Lung (tissue), 12 donors: ENCODE data around the gene PPY. TPM values are rescaled to one million over a fixed set of nuclear protein-coding genes. Genes with fewer than 3 reads are reported as not detected.

Source experiments
- ATAC-seq: fragments of 200-7000 bp; cut with Tn5 transposase; one replicate; pipeline ENCODE4 v1.9.1; 2020; ENCODE audit warnings: moderate number of reproducible peaks; ENCODE audit not compliant: insufficient read depth, low FRiP score
- DNase-seq, 3 donors: peaks; one replicate each; pipeline ENCODE4 v3.0.0-alpha.2; 2013 to 2017
- H3K27ac ChIP-seq, 2 donors: one replicate each; pipeline ENCODE4 v1.5.1; 2013; ENCODE audit warnings: mild to moderate bottlenecking in 2 of 2, moderate library complexity in 2 of 2, control low read depth in 1 of 2, inconsistent platforms in 1 of 2, low read depth in 1 of 2, low read length in 1 of 2
- H3K27me3 ChIP-seq, 3 donors: one replicate each; pipeline ENCODE4 v1.5.1; 2013; ENCODE audit warnings: low read length in 2 of 3; ENCODE audit not compliant: control insufficient read depth in 3 of 3, insufficient read depth in 3 of 3
- H3K36me3 ChIP-seq, 4 donors: one replicate each; pipeline ENCODE4 v1.5.1; 2013; ENCODE audit warnings: low read length in 4 of 4, mild to moderate bottlenecking in 1 of 4, moderate library complexity in 1 of 4; ENCODE audit not compliant: control insufficient read depth in 4 of 4, insufficient read depth in 4 of 4
- H3K4me1 ChIP-seq, 5 donors: one replicate each; pipeline ENCODE4 v1.5.1; 2013; ENCODE audit warnings: low read length in 5 of 5, mild to moderate bottlenecking in 2 of 5, moderate library complexity in 1 of 5; ENCODE audit not compliant: control insufficient read depth in 5 of 5, insufficient read depth in 5 of 5
- H3K4me3 ChIP-seq: one replicate; pipeline ENCODE4 v1.5.1; 2013; ENCODE audit warnings: mild to moderate bottlenecking, control low read depth, moderate library complexity
- H3K9ac ChIP-seq, 2 donors: one replicate each; pipeline ENCODE4 v1.5.1; 2013; ENCODE audit warnings: low read length in 2 of 2, control low read depth in 1 of 2; ENCODE audit not compliant: insufficient read depth in 1 of 2
- H3K9me3 ChIP-seq, 4 donors: one replicate each; pipeline ENCODE4 v1.5.1; 2013; ENCODE audit warnings: low read length in 3 of 4, mild to moderate bottlenecking in 1 of 4, moderate library complexity in 1 of 4; ENCODE audit not compliant: control insufficient read depth in 4 of 4, insufficient read depth in 3 of 4
- WGBS, 2 donors: extraction: QIAGEN DNeasy Blood & Tissue Kit; methylation state at CpG; one replicate each; pipeline ENCODE4 v1.1.7; 2013; 5-methylcytosine and 5-hydroxymethylcytosine counted together
- polyA plus RNA-seq, 2 donors: library from polyadenylated mRNA; stranded (reverse); fragments of 200-250 nt; gene quantifications; one replicate each; pipeline ENCODE4 v1.2.1, GENCODE V29; 2013
- total RNA-seq, 2 donors: library from RNA; depleted of rRNA in 1 of 2; stranded (reverse); fragments of >200 nt in 1 of 2; gene quantifications; one replicate each; pipeline ENCODE4 v1.2.1, GENCODE V29; 2014 to 2021
- TF ChIP-seq, protein P1 (sequence below): IDR thresholded peaks from 2 replicates; pipeline ENCODE4 v1.5.1; 2012; ENCODE audit warnings: mild to moderate bottlenecking; ENCODE audit errors: control extremely low read depth, extremely low read depth
- donor health status: control.
- donor health status: control.
- donor health status: Bipolar disorder and iron deficiency.
- donor health status: healthy.
- donor health status: DM: yes; HTN: yes; CAD: no.

Gene PPY
- total and polyA plus RNA-seq, 4 donors: not detected

DNA sequence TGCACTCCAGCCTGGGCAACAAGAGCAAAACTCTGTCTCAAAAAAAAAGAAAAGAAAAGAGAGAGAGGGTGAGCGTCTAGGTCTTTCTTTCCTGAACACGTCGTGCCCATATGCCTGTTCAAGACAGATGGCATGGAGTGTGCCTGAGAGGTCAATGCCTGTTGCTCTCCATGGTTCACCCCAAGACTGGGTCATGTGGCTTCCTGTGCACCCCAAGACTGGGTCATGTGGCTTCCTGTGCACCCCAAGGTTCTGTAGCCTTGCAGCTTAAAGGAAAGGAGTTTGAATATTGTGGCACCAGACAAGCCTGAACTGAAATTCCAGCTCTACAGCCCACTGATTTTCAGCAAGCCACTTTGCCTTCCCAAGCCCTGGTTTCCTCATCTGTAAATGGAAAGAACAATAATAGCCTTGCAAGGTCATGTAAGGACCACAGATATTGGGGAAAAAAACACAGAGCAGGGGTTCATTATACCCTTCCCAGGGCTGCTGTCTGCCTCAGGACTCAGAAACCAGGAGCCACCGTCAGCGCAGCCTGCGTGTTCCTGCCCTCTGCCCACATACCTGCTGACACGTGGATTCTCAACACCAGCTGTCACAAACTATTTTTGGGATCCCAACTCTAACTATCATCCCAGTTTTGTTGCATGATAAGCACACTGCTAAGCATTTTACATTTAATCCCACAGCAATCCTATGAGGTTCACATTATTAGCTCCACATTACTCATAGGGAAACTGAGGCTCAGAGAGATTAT lies 44.1 kb upstream of the PPY start:
- WGBS, 2 donors: 89% methylated on average over 7 of the region's 7 CpGs
- DNase-seq (no peak), ATAC-seq (no peak)
- Histone ChIP-seq H3K4me1 (peaks cover 0 to 9% (median 3%) of the 10 kb centered on the region in 5 donors), H3K9me3 (no peaks in the 10 kb centered on the region), H3K4me3 (no peak overlapping the region), H3K27ac (no peak overlapping the region), H3K36me3 (no peaks in the 10 kb centered on the region), H3K9ac (no peak overlapping the region), H3K27me3 (peaks cover 0 to 37% (median 37%) of the 10 kb centered on the region in 3 donors)
- TF ChIP-seq, protein P1, sequence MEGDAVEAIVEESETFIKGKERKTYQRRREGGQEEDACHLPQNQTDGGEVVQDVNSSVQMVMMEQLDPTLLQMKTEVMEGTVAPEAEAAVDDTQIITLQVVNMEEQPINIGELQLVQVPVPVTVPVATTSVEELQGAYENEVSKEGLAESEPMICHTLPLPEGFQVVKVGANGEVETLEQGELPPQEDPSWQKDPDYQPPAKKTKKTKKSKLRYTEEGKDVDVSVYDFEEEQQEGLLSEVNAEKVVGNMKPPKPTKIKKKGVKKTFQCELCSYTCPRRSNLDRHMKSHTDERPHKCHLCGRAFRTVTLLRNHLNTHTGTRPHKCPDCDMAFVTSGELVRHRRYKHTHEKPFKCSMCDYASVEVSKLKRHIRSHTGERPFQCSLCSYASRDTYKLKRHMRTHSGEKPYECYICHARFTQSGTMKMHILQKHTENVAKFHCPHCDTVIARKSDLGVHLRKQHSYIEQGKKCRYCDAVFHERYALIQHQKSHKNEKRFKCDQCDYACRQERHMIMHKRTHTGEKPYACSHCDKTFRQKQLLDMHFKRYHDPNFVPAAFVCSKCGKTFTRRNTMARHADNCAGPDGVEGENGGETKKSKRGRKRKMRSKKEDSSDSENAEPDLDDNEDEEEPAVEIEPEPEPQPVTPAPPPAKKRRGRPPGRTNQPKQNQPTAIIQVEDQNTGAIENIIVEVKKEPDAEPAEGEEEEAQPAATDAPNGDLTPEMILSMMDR: no peak

GRCh38 chr17:43984521-43984920 lies 42.2 kb upstream of the PPY start:
- Histone ChIP-seq H3K36me3 (no peaks in the 10 kb centered on the region), H3K4me3 (no peak overlapping the region), H3K27me3 (peaks cover 0 to 41% (median 39%) of the 10 kb centered on the region in 3 donors), H3K9ac (no peak overlapping the region), H3K4me1 (peaks cover 0 to 9% (median 3%) of the 10 kb centered on the region in 5 donors), H3K9me3 (no peaks in the 10 kb centered on the region), H3K27ac (no peak overlapping the region)
- 81 to 89% methylated on average over 8 of the region's 8 CpGs for WGBS, 2 donors
- DNase-seq: no peak
- TF ChIP-seq, protein P1: no peak
- no peak for ATAC-seq

GRCh38 chr17:43983515-43984411 lies 41.5 kb upstream of the PPY start:
- H3K9ac ChIP-seq: peak overlapping the region in 1 of 2 donors; percentile 16
- WGBS, 2 donors: 2% methylated on average over 48 to 78 of the region's 78 CpGs
- peak overlapping the region; percentile 14 for H3K4me3 ChIP-seq
- no peaks in the 10 kb centered on the region for H3K36me3 ChIP-seq
- TF ChIP-seq, protein P1: no peak
- H3K27me3 ChIP-seq: peaks cover 0 to 41% (median 39%) of the 10 kb centered on the region in 3 donors
- ATAC-seq (peak; percentile 41), DNase-seq (peak; percentile 39 to 76 (median 67))
- H3K4me1 ChIP-seq: peaks cover 0 to 9% (median 3%) of the 10 kb centered on the region in 5 donors
- H3K9me3 ChIP-seq: no peaks in the 10 kb centered on the region
- H3K27ac ChIP-seq: peak overlapping the region in 1 of 2 donors; percentile 47
